Urinary bladder (tissue), 4 donors: ENCODE results near the gene BEX4. TPM values are rescaled to one million over a fixed set of nuclear protein-coding genes. Genes with fewer than 3 reads are reported as not detected.

Experiments used
- DNase-seq: peaks from one replicate; pipeline ENCODE4 v3.0.0-alpha.2; 2015; ENCODE audit errors: extremely low spot score
- H3K27ac ChIP-seq: one replicate; pipeline ENCODE4 v1.5.1; 2013; ENCODE audit warnings: low read depth, mild to moderate bottlenecking, moderate library complexity
- H3K36me3 ChIP-seq: one replicate; pipeline ENCODE4 v1.6.1; 2013; ENCODE audit warnings: mild to moderate bottlenecking, moderate library complexity; ENCODE audit not compliant: insufficient read depth
- H3K4me1 ChIP-seq: one replicate; pipeline ENCODE4 v1.6.1; 2013; ENCODE audit warnings: mild to moderate bottlenecking, moderate library complexity; ENCODE audit not compliant: insufficient read depth
- H3K4me3 ChIP-seq: one replicate; pipeline ENCODE4 v1.5.1; 2013; ENCODE audit warnings: low read depth, low read length
- WGBS: extraction: QIAGEN DNeasy Blood & Tissue Kit; methylation state at CpG from one replicate; pipeline ENCODE4 v1.1.7; 2013; 5-methylcytosine and 5-hydroxymethylcytosine counted together
- polyA plus RNA-seq: library from polyadenylated mRNA; stranded (reverse); fragments of 200-250 nt; gene quantifications from one replicate; pipeline ENCODE4 v1.2.3, GENCODE V29; 2013
- total RNA-seq: library from RNA; depleted of rRNA; stranded (reverse); fragments of >200 nt; gene quantifications from one replicate; pipeline ENCODE4 v1.2.3, GENCODE V29; 2014
- donor health status: healthy with polysubstance abuse.
- donor health status: healthy.

The BEX4 gene
- total and polyA plus RNA-seq, 2 donors = 49.5 to 68.9 TPM

DNA sequence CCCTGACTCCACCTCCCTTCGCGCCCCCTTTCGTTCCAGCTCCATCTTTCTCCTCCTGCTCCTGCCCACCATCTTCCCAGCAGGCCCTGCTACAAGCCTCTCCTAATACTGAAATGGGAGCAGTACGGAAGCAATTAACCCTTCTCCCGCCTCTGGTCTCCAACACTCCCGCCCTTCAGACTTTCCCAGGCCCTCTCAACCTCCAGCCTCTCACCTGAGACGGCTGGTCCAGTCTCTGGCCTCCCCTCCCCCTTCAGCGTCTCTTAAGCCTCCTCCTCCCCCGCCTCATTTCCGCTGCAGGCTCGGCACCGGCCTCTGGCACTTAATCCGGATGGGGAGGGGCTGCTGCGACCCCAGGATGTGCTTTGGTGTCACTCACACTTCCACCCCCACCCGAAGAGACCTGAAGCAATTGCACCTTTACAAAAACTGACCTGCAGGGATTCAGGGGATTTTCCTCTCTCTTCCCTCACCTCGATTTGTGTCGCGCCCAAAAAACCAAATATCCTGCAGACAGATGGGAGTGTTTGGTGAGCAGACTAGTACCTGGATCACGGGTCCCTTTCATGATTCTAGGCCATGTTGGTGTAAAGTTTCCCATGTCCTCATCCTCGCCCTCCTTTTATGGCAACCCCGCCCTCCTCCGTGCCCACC lies 39.4 kb downstream of the BEX4 start:
- Histone ChIP-seq H3K4me3 (peak overlapping the region; percentile 68), H3K27ac (peak overlapping the region; percentile 85), H3K4me1 (no peaks in the 10 kb centered on the region), H3K36me3 (no peaks in the 10 kb centered on the region)
- DNase-seq = peak; percentile 15
- under 1% methylated on average over 22 of the region's 22 CpGs for WGBS

DNA sequence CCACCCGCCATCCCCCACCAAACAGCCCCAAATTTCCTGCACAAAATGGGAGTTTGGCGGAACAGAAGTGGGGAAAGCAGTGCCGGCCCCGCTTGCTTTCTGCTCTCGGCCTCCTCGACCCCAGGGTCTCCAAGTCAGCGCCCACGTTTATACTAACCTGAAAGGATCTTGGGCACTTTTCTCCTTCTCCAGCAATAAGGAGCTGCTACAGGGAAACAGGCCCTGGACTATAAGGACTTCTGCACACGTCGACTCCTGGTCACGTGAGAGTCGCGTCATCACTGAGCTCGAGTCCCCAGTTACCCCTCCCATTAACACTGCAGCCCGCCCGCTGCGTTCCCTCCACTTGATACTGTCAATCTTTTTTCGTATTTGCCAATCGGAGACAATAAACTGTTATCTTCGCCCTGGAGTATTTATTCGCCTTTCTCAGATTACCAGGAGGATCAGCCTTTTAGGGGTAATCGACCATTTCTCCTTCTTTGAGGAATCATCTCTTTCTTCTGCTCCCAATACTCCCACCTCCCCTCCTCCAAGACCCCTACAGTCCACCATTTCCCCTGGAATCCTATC lies 40.1 kb downstream of the BEX4 start, which contains the start of gene TCEAL8:
Gene TCEAL8 (minus strand): TSS at position 235 of the 573 bp plus-strand sequence. CDS start 1,176 bp downstream, outside the sequence.
- WGBS = under 1% methylated on average over 22 of the region's 22 CpGs
- H3K4me1 ChIP-seq = no peaks in the 10 kb centered on the region
- peak; percentile 75 for DNase-seq
- H3K36me3 ChIP-seq = no peaks in the 10 kb centered on the region
- peak within 1 kb of the TSS; percentile 68 for H3K4me3 ChIP-seq
- peak within 1 kb of the TSS; percentile 85 for H3K27ac ChIP-seq

DNA sequence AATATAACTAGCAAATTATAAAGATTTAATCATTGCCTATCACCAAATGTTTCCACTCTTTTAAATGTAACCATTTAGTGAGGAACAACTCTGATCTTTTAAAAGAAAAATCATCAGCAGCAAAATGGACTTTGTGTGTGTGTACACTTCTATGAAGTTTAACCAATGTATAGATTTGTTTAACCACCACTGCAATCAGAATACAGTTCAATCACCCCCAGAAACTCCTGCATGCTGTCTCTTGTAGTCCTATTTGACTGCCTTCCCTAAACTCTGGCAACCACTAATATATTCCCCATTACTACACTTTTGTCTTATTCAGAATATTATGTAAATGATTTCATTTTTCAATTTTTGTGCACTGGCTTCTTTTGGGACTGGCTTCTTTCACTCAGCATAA lies 41.7 kb downstream of the BEX4 start:
- Histone ChIP-seq H3K4me3 (no peak overlapping the region), H3K4me1 (no peaks in the 10 kb centered on the region), H3K27ac (no peak overlapping the region), H3K36me3 (no peaks in the 10 kb centered on the region)
- DNase-seq = no peak

DNA sequence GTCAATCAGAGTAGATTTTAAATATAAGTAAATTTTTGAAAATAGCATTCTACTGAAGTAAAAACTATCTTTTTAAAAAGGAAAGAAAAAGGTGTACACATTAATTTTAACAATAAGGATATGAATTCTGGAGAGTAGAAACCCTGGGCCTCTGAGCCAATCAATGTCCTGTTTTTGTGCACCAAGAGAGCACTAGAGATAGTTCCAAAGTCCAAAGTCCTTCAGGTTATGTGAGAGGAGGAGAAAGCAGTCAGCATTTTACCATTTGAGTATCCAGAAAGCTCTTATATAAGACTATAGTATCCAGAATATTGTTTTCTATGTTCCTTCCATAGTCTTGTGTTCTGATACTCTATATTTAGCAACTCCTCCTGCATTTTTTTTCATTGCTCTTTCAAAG lies 43.4 kb downstream of the BEX4 start:
- Histone ChIP-seq H3K4me1 (no peaks in the 10 kb centered on the region), H3K27ac (no peak overlapping the region), H3K36me3 (no peaks in the 10 kb centered on the region), H3K4me3 (no peak overlapping the region)
- no peak for DNase-seq

Other genes with a start within 250 kb of the BEX4 start
- 3.5 TPM for gene BEX1, start 150.9 kb upstream of the BEX4 start, total RNA-seq
- 5.7 TPM for gene BEX1, start 150.9 kb upstream of the BEX4 start, polyA plus RNA-seq
- gene NXF3, start 122.0 kb upstream of the BEX4 start, total RNA-seq = not detected
- gene NXF3, start 122.0 kb upstream of the BEX4 start, polyA plus RNA-seq = 0.08 TPM
- gene TCEAL8, start 40.0 kb downstream of the BEX4 start, total RNA-seq = 202 TPM
- gene TCEAL8, start 40.0 kb downstream of the BEX4 start, polyA plus RNA-seq = 66.5 TPM
- gene TCEAL5, start 61.6 kb downstream of the BEX4 start, total RNA-seq = 2.5 TPM
- 1.3 TPM for gene TCEAL5, start 61.6 kb downstream of the BEX4 start, polyA plus RNA-seq
- 6.2 TPM for gene BEX2, start 95.9 kb downstream of the BEX4 start, total RNA-seq
- gene BEX2, start 95.9 kb downstream of the BEX4 start, polyA plus RNA-seq = 9.8 TPM
- 74.0 TPM for gene TCEAL7, start 115.1 kb downstream of the BEX4 start, total RNA-seq
- 16.0 TPM for gene TCEAL7, start 115.1 kb downstream of the BEX4 start, polyA plus RNA-seq
- gene TCEAL9, start 141.4 kb downstream of the BEX4 start, total RNA-seq = 102 TPM
- gene TCEAL9, start 141.4 kb downstream of the BEX4 start, polyA plus RNA-seq = 102 TPM
- 175 TPM for gene BEX3, start 161.4 kb downstream of the BEX4 start, total RNA-seq
- gene BEX3, start 161.4 kb downstream of the BEX4 start, polyA plus RNA-seq = 153 TPM